Forelimb muscle (tissue), 1 donor: ENCODE measurements around the gene DCLK2. TPM values are rescaled to one million over a fixed set of nuclear protein-coding genes. Genes with fewer than 3 reads are reported as not detected.

ENCODE experiments used
- DNase-seq: peaks from one replicate; pipeline ENCODE4 v3.0.0-alpha.2; 2013; ENCODE audit warnings: low read depth
- polyA plus RNA-seq: library from polyadenylated mRNA; unstranded; fragments of 120-200 nt; gene quantifications from one replicate; pipeline ENCODE4 v1.2.1, GENCODE V29; 2013; ENCODE audit not compliant: insufficient read length

The DCLK2 gene
- polyA plus RNA-seq, 1 donor = 6.9 TPM

- no peak for DNase-seq
These were observed 129.6 kb downstream of the DCLK2 start for GRCh38 chr4:150207871-150208270.

- DNase-seq = no peak
These were observed 131.0 kb downstream of the DCLK2 start for GRCh38 chr4:150209140-150209829.

- DNase-seq = no peak
These were observed 132.8 kb downstream of the DCLK2 start for GRCh38 chr4:150211016-150211415.

- no peak for DNase-seq
These were observed 133.7 kb downstream of the DCLK2 start for GRCh38 chr4:150211799-150212445.

GRCh38 chr4:150212485-150212884, 134.2 kb downstream of the DCLK2 start:
- DNase-seq = no peak

GRCh38 chr4:150212927-150213326, 134.7 kb downstream of the DCLK2 start:
- DNase-seq = no peak

GRCh38 chr4:150215601-150216000, 137.4 kb downstream of the DCLK2 start:
- DNase-seq = no peak

- DNase-seq = no peak
These were observed 138.5 kb downstream of the DCLK2 start for GRCh38 chr4:150216726-150217125.

- peak; percentile 34 for DNase-seq
These were observed 138.9 kb downstream of the DCLK2 start for GRCh38 chr4:150217192-150217591.

GRCh38 chr4:150217808-150218207, 139.6 kb downstream of the DCLK2 start:
- DNase-seq = no peak

- no peak for DNase-seq
These were observed 140.2 kb downstream of the DCLK2 start for GRCh38 chr4:150218447-150218846.

GRCh38 chr4:150219841-150220240, 141.6 kb downstream of the DCLK2 start:
- no peak for DNase-seq

- DNase-seq = no peak
These were observed 146.8 kb downstream of the DCLK2 start for GRCh38 chr4:150224896-150225591.

- no peak for DNase-seq
These were observed 151.3 kb downstream of the DCLK2 start for GRCh38 chr4:150229520-150229919.

GRCh38 chr4:150230561-150230960, 152.3 kb downstream of the DCLK2 start:
- DNase-seq = no peak

GRCh38 chr4:150231107-150231770, 153.0 kb downstream of the DCLK2 start:
- DNase-seq = no peak

- no peak for DNase-seq
These were observed 153.8 kb downstream of the DCLK2 start for GRCh38 chr4:150232029-150232428.

- DNase-seq = no peak
These were observed 156.0 kb downstream of the DCLK2 start for GRCh38 chr4:150234246-150234645.

- DNase-seq = no peak
These were observed 157.1 kb downstream of the DCLK2 start for GRCh38 chr4:150235317-150235716.

- DNase-seq = no peak
These were observed 157.6 kb downstream of the DCLK2 start for GRCh38 chr4:150235808-150236271.

GRCh38 chr4:150236626-150237025, 158.4 kb downstream of the DCLK2 start:
- no peak for DNase-seq
